GM20431 (cell line): Measurements from ENCODE around the gene RMND5B.

Experiments used
- in situ Hi-C: fragments of 300-500 bp; cut with MseI, MboI; formaldehyde crosslinking; loops from one replicate; pipeline ENCODE4 v1.15.0; 2020; ENCODE audit warnings: low sequenced_read_pairs; ENCODE audit not compliant: unreplicated experiment

Gene RMND5B

DNA sequence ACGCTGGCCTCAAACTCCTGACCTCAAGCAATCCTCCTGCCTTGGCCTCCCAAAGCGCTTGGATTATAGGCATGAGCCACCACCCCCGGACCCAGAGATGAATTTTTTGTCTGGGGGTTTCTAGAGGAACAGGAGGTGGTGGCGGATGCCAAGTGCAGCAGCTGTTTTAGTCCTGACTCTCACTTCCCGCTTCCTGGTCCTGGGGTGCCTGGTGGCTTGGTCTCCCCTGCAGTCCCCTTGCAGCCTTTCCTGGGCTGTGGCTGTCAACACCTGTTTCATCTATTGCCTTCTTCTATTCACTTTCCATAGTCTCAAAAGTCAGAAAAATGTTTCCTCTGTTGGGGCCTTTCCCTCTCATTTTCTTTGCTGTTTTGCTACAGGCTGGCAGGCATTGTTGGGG, 29.4 kb downstream of the RMND5B start:
- in situ Hi-C loops = loop anchor here (25.0 kb wide), 1 partner anchor 198 kb away; no protein-coding TSS in a partner anchor

DNA sequence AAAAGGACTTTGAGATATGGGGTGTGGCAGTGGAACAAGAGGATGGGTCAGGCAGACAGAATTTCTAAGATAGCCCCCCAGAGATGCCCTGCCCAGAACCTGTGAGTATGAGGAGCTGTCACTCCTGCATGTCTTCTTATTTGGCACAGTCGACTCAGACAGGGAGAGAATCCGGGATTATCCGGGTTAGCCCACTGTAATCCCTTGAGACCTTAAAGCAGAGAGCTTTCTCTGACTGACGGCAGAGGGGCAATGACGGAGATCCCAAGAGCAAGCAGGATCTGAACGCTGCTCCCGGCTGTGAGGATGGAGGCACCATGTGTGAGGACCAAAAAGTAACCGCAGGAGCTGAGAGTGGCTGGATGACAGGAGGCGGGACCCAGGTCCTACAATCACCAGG, 31.7 kb downstream of the RMND5B start:
- in situ Hi-C loops = loop anchor here (25.0 kb wide), 1 partner anchor 200 kb away; no protein-coding TSS in a partner anchor

GRCh38 chr5:178163772-178164735, 33.2 kb downstream of the RMND5B start:
- in situ Hi-C loops = loop anchor here (25.0 kb wide), 1 partner anchor 202 kb away; no protein-coding TSS in a partner anchor

GRCh38 chr5:178165581-178165980, 34.8 kb downstream of the RMND5B start:
- in situ Hi-C loops = loop anchor here (25.0 kb wide), 1 partner anchor 203 kb away; no protein-coding TSS in a partner anchor

DNA sequence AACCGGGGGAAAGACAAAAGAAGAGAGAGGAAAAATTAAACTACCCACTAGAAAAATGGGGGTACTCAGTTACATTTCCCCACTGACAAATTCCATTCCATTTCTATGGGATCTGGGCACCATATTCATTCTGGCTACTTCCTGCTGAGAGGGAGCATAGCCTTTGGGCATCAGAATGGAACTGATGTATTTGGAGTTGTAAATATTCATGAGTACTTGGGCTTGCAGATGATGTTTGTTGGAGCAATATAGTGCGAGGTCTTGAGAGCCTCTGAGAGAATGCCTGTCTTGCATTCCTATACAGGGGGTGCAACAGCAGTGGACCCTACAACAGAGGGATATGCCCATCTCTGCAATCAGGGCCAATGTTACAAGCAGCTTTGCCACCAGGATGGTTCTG, 39.6 kb downstream of the RMND5B start:
- in situ Hi-C loops = loop anchor here (25.0 kb wide), 1 partner anchor 208 kb away; no protein-coding TSS in a partner anchor

DNA sequence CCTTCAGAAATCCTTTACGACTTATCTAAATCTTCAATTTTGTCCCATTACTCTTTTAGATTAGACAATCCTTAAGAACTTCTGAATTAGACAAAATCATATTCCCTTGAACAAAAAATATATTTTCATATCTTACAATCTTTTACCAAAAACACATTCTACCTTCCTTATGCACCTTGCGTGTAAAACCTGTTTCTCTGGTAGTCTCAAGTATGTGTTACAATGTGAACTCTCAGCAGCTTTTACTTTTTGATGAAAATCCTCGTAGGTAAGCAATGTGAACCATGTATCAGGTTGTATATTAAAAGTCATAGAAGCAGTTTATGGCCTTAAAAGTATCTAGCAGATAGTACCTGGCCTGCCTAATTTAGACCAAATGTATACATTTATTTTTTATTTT, 43.6 kb downstream of the RMND5B start:
- in situ Hi-C loops = loop anchor here (25.0 kb wide), 1 partner anchor 212 kb away; no protein-coding TSS in a partner anchor

GRCh38 chr5:178176791-178177190, 46.0 kb downstream of the RMND5B start:
- in situ Hi-C loops = no loop called here

- in situ Hi-C loops = no loop called here
These were observed 46.8 kb downstream of the RMND5B start for GRCh38 chr5:178177569-178177968.

DNA sequence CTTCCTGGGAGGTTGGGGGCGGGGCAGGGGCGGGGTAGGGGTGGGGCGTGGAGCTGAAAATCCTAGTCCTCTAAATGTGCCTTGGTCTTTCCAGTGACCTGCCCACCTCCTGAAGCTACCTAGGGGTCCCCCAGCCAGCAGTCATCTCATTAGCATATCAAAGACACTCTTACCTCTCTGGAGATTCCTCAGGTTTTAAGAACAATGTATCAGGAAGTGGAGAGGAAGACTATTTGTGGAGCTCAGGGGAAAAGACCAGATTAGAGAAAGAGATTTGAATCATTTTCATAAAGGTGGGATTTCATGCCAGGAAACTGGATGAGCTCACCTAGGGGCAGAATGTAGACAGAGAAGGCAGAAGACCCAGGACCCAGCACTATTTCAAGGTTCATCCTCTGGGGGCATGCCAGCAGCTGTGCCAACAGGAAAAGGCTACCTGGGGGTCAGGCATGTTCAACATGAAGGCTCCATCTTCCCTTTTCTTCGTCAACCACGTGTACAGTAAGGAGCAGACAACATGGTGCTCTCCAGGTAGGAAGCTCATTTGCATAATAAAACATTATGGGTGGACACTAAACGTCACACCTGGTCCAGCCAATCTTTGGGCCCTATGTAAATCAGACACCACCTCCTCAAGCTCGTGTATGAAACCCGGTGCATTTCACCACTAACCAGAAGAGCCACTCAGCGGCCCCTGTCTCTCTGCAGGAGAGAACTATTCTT, 49.5 kb downstream of the RMND5B start:
- in situ Hi-C loops = no loop called here

- in situ Hi-C loops = no loop called here
These were observed 51.5 kb downstream of the RMND5B start for GRCh38 chr5:178182158-178182876.

GRCh38 chr5:178186427-178186826, 55.6 kb downstream of the RMND5B start:
- in situ Hi-C loops = no loop called here

- in situ Hi-C loops = no loop called here
These were observed 56.2 kb downstream of the RMND5B start, which contains the start of gene GMCL2 for GRCh38 chr5:178187014-178187413. GMCL2 (minus strand) TSS chr5:178187371; CDS start chr5:178187299, 72 bp downstream.

DNA sequence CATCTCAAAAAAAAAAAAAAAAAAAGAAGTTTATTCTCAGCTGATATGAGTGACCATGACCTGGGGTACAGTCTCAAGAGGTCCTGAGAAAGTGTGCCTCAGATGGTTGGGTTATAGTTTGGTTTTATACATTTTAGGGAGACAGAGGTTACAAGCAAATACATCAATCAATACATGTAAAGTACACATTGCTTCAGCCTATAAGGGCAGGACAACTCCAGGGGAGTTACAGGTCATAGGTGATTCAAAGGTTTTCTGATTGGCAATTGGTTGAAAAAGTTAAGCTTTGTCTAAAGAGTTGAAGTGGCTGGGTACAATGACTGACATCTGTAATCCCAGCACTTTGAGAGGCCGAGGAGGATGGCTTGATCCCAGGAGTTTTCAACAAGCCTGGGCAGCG, 58.6 kb downstream of the RMND5B start:
- in situ Hi-C loops = no loop called here

DNA sequence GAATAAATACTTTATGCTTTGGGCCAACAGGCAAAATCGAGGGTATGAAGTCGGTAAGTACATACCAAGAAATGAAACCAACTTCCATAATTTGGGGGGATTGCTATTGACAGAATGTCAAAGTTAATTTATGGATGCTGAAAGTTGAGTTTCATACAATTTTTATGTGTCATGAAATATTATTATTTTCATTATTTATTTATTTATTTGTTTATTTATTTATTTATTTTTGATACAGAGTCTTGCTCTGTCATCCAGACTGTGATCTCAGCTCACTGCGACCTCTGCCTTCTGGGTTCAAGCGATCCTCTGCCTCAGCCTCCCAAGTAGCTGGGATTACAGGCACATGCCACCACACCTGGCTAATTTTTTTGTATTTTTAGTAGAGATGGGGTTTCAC, 60.8 kb downstream of the RMND5B start:
- in situ Hi-C loops = no loop called here

GRCh38 chr5:178192244-178192643, 61.4 kb downstream of the RMND5B start:
- in situ Hi-C loops = no loop called here

DNA sequence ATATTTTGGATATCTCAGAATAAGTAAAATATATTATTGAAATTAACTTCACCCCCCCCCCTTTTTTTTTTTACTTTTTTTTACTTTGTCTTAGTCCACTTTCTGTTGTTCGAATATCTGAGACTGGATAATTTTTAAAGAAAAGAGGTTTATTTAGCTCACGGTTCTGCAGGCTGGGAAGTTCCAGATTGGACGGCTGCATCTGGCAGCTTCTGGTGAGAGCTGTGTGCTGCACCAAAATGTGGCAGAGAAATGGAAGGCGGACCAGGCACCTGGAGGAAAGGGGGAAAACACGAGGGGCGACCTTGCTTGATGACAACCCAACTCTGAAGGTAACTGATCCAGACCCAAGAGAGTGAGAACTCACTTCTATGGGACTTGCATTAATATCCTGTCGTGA, 62.0 kb downstream of the RMND5B start:
- in situ Hi-C loops = no loop called here

DNA sequence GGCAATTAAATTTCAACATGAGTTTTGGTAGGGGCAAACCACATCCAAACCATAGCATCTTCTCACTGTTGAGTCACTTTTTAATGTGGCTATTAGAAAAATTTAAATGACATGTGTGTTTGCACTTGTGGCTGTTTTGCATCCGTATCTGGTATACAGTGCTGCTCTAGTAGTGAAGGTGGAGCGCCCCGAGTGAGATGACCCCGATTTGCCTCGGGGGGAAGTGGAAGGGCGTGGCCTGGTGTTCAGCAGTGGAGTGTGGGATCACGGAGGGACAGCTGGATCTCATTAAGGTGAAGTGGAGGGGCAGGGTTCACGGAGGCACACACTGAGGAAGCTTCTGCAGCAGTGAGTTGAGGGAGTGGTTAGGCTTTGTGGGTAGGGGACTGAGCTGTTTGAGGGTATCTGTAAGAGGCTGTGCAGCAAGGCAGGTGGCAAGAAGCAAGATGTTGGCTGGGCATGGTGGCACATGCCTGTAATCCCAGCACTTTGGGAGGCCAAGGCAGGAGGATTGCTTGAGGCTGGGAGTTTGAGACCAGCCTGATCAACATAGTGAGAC, 62.5 kb downstream of the RMND5B start:
- in situ Hi-C loops = no loop called here

DNA sequence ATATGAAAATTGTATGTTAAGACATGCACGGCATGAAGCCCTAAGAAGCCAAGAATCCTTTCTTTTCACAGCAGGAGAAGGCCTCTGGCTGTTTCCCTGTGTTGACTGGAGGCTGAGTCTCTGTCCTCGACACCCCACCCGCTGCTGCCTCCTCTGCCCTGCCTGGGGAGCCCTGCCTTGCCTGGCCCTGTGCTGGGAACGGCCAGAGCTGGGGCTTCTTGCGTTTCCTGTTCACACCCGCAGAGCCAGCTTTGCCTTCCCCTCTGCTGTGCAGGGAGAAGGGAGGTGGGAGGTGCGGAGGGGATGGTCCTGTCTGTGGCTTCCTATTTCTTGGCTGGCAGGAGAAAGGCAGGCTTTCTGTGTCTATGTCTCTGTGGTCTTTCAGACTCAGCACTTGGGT, 63.2 kb downstream of the RMND5B start:
- in situ Hi-C loops = no loop called here

DNA sequence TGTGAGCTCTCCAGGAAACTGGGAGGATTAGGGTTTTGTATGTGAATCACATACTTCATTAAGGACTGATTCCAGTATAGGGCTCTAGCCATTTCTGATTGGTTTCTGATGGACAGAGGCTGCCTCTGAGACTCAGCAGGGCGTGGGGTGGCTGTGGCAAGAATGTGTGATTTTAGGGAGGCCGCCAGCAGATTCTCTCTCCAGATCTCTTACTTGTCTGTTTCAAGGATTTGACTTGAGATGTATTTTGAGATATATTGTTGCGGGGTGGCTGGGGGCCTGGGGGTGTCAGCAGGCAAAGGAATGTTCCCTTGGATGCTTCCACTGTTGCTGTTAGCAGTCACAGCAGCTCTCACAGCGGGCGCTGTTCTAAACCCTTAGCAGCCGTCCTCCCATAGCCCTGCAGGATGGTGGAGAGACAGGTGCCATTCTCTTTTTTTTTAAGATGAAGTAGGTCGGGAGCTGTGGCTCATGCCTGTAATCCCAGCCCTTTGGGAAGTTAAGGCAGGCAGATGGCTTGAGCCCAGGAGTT, 65.5 kb downstream of the RMND5B start:
- in situ Hi-C loops = no loop called here
